HepG2 (cell line): ENCODE results near the gene VPS25. TPM values are rescaled to one million over a fixed set of nuclear protein-coding genes. Genes with fewer than 3 reads are reported as not detected.

Experiments
- ATF2 ChIP-seq: sonication (generic); formaldehyde crosslinking; IDR thresholded peaks from 2 replicates; pipeline ENCODE4 v1.4.0; 2020; ENCODE audit warnings: missing genetic modification reagents
- CHCHD3 ChIP-seq: sonication (generic); formaldehyde crosslinking; IDR thresholded peaks from 2 replicates; pipeline ENCODE4 v1.8.0; 2022; ENCODE audit warnings: mild to moderate bottlenecking, missing genetic modification reagents, moderate library complexity
- KLF6 ChIP-seq: IDR thresholded peaks from 2 replicates; pipeline ENCODE4 v1.8.0; 2016; ENCODE audit warnings: missing biosample characterization, missing genetic modification reagents
- MAFK ChIP-seq, 2 experiments: IDR thresholded peaks in 1 of 2; conservative IDR thresholded peaks in 1 of 2; 2 replicates each; pipeline ENCODE4 v1.6.1; 2011; ENCODE audit warnings: improper control_type of control experiment in 2 of 2, low read length in 2 of 2
- RCOR2 ChIP-seq: IDR thresholded peaks from 2 replicates; pipeline ENCODE4 v1.6.1; 2016; ENCODE audit warnings: missing biosample characterization, missing genetic modification reagents
- ZFP37 ChIP-seq: sonication (generic); formaldehyde crosslinking; IDR thresholded peaks from 2 replicates; pipeline ENCODE4 v1.4.0; 2020; ENCODE audit warnings: missing genetic modification reagents, borderline replicate concordance
- ZFP91 ChIP-seq: sonication (generic); formaldehyde crosslinking; IDR thresholded peaks from 2 replicates; pipeline ENCODE4 v1.9.0; 2022; ENCODE audit warnings: missing genetic modification reagents, mild to moderate bottlenecking, borderline replicate concordance
- ZNF205 ChIP-seq: IDR thresholded peaks from 2 replicates; pipeline ENCODE4 v1.6.1; 2018; ENCODE audit warnings: missing biosample characterization, missing genetic modification reagents
- ZNF326 ChIP-seq: sonication (generic); formaldehyde crosslinking; IDR thresholded peaks from 2 replicates; pipeline ENCODE4 v1.4.0; 2020; ENCODE audit warnings: missing genetic modification reagents, borderline replicate concordance
- ZNF414 ChIP-seq: sonication (generic); formaldehyde crosslinking; IDR thresholded peaks from 2 replicates; pipeline ENCODE4 v1.5.0; 2020; ENCODE audit warnings: missing genetic modification reagents
- ZNF543 ChIP-seq: sonication (generic); formaldehyde crosslinking; IDR thresholded peaks from 2 replicates; pipeline ENCODE4 v1.4.0; 2020; ENCODE audit warnings: mild to moderate bottlenecking, missing genetic modification reagents
- ZNF629 ChIP-seq: sonication (generic); formaldehyde crosslinking; conservative IDR thresholded peaks from 2 replicates; pipeline ENCODE4 v1.5.0; 2020; ENCODE audit warnings: missing genetic modification reagents
- polyA plus RNA-seq, 8 experiments: library from polyadenylated mRNA; depleted of rRNA in 3 of 8; stranded (reverse) in 7 of 8; unstranded in 1 of 8; fragments of >200 nt; fragmentation: Illumina TruSeq in 4 of 8; extraction: Trizol in 4 of 8; gene quantifications; 2 replicates each; pipeline versions ENCODE4 v1.2.1 to v1.2.3, GENCODE V29; 2011 to 2016; ENCODE audit warnings: low read depth in 4 of 8, missing spikeins in 1 of 8, mixed read lengths in 1 of 8; ENCODE audit not compliant: insufficient read depth in 1 of 8
- total RNA-seq, 5 experiments: library from RNA; depleted of rRNA; stranded (reverse); fragments of >200 nt; fragmentation: Illumina TruSeq; extraction: Trizol; gene quantifications; 2 replicates each; pipeline ENCODE4 v1.2.3, GENCODE V29; 2016; ENCODE audit warnings: low read depth in 1 of 5

Gene VPS25
- total and polyA plus RNA-seq, 2 of the 13 experiments (the other 11 are each of a cell fraction or from before 2014, with no cell fraction given) = 161 to 249 TPM

GRCh38 chr17:42798383-42799380 lies 25.4 kb downstream of the VPS25 start, which contains the start of the genes CNTD1 and COA3 (continued):
- peak; percentile 95; the same call in 1 of the 2 replicates for TF ChIP-seq ZFP91 (CRISPR knock-in tag)
- TF ChIP-seq KLF6 (CRISPR knock-in tag) = 0 out of 2 replicates have a peak, but pooled peaks have one; percentile 31
- TF ChIP-seq CHCHD3 = peak; percentile 67
- peak; percentile 72; the same call in 1 of the 2 replicates for TF ChIP-seq ZFP37
- peak; percentile 63; the same call in 1 of the 2 replicates for TF ChIP-seq RCOR2
- peak; percentile 81; the same call in 1 of the 2 replicates for TF ChIP-seq ATF2 (CRISPR knock-in tag)
- 0 out of 2 replicates have a peak, but pooled peaks have one; percentile 14 for TF ChIP-seq ZNF326 (CRISPR knock-in tag)
- no peak; the same call in 1 of the 2 replicates for TF ChIP-seq ZNF414
- peak; percentile 25; the same call in 1 of the 2 replicates for TF ChIP-seq ZNF629
- TF ChIP-seq MAFK (conservative IDR thresholded peaks at IDR 0.05 in 1 of 2, IDR thresholded peaks at IDR 0.05 in 1 of 2; ENCODE audit: low read length in 2 of 2) = no peak
- TF ChIP-seq ZNF543 (CRISPR knock-in tag) = peak; percentile 97
- peak; percentile 85 for TF ChIP-seq ZNF205 (CRISPR knock-in tag)
- TF ChIP-seq, all 625 proteins: peak for 417
